GM19099 (cell line): ENCODE data around the gene ZNF726.

Experiments
- POLR2A ChIP-seq: IDR thresholded peaks from 3 replicates; pipeline ENCODE4 v1.6.1; 2011; ENCODE audit warnings: low read depth; ENCODE audit not compliant: insufficient read length; ENCODE audit errors: extremely low read depth

Gene ZNF726

GRCh38 chr19:23916991-23917390 lies 2.3 kb downstream of the ZNF726 start:
- TF ChIP-seq POLR2A = no peak

DNA sequence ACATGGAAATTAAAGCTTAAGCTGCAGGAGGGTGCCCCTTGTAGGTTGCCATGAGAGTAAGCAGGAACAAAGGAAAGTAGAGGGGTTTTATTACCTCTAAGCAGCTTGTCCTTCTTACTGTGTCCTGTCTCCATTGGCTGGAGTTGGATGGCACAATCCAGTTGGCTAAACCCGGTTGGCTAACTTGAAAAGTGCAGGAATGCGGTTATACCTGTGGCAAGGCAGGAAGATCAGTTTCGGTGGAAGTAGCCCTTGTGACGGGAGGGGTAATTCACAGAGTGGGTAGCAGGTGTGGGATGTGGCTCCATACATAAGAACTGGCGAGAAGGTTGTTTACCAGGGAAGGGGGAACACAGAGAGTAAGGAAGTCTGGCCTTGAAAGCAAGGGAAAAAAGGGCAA lies 3.2 kb downstream of the ZNF726 start:
- no peak for TF ChIP-seq POLR2A

DNA sequence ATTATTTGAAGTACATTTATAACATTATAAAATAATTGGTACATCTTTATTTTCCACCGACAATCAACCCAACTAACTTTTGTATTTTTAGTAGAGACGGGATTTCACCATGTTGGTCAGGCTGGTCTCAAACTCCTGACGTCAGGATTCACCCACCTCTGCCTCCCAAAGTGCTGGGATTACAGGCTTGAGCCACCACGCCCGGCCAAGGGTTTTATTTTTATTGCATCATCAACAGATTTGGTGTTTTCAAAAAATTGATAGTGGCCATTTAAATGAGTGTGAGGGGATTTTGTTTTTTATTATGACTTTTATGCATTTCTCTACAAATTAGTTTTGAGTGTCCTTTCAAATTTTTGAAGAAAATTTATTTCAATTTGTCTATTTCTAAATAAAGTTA lies 10.6 kb downstream of the ZNF726 start:
- TF ChIP-seq POLR2A = no peak

- no peak for TF ChIP-seq POLR2A
Observed at GRCh38 chr19:23932878-23933277, 18.2 kb downstream of the ZNF726 start.

DNA sequence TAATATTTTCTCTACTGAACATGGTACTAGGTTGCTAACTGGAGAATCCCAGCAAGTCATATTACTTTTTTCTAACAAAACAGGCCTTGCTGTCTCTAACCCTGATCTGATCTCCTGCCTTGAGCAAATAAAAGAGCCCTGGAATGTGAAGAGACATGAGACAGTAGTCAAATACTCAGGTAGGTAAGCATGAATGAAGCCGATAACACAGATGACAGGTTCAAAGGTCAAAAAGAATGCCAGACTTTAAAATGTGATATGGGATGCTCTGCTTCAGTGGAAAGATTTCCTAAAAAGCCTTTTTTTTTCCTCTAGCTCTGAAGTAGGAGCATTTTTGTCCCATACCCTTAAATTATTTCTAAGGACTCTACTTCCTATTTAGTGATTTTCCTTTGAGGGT lies 28.7 kb downstream of the ZNF726 start:
- TF ChIP-seq POLR2A = no peak

GRCh38 chr19:23946569-23946968 lies 31.9 kb downstream of the ZNF726 start:
- no peak for TF ChIP-seq POLR2A

DNA sequence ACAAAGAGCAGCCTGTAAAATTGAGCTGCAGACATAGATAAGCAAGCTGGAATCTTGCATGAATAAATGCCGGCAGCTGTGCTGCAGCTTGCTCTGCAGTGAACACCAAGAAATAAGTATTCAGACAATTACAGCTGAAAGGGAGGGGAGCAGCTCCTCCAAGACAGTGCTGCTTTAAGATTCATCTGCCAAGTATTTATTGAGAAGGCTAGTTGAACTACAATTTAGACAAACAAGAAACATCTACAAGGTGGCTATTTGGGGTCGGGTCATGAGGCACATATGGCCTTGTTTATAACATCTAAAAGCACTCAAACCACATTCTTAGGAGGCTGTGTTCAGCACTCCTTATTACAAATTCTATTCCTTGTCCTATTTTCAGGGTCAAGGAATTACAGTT lies 34.9 kb downstream of the ZNF726 start:
- no peak for TF ChIP-seq POLR2A

DNA sequence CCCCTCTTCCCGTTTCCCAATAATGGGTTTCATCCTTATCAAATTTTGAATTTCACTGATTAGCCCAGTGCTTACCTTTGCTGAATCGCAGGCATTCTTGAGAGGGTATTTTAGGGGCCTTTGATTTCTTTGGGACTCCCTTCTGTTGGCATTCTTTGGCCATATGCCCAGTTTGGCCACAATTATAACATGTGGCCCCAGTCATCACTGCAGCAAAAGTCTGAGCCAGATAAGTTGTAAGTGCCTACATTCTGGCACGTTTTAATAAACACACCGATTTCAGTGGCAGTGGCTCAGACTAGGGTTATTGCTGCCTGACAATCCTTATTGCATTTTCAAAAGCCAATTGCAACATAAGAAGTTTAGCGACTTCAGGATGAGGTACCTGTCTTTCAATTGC lies 41.4 kb downstream of the ZNF726 start:
- TF ChIP-seq POLR2A = no peak

- no peak for TF ChIP-seq POLR2A
Observed at GRCh38 chr19:23957660-23958281, 43.1 kb downstream of the ZNF726 start.

DNA sequence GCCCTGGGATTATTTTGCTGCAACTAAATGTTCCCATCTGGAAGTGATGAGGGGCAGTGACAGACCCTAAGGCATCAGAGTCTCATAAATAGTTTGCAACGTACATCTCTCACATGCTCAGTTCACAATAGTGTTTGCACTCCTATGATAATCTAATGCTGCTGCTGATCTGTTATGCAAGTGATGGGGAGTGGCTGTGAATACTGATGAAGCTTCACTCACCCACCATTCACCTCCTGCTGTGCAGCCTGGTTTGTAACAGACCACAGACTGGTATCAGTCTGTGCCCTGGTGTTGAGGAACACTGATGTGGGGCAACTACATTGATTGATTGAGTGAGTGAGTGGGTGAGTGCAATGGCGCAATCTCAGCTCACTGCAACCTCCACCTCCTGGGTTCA lies 54.9 kb downstream of the ZNF726 start:
- TF ChIP-seq POLR2A = no peak

DNA sequence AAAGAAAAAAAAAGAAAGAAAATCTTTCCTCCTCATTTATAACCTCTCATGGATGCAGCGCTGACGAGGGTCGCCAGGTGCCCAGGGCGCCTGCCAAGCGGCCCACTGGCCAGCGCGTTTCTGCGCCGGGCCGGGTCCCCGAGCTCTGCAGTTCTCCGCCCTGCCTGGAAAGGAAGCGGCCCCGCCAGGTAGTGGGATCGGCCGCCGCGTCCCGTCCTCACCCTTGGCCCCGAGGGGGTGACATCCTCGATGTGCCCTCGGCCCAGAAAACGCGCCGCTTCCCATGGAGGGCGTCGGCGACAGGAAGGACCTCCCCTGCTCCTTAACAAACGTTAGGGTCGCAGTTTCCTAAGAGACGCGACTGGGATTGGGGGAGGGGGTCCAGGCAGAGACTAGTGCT lies 56.9 kb downstream of the ZNF726 start:
- TF ChIP-seq POLR2A = no peak

DNA sequence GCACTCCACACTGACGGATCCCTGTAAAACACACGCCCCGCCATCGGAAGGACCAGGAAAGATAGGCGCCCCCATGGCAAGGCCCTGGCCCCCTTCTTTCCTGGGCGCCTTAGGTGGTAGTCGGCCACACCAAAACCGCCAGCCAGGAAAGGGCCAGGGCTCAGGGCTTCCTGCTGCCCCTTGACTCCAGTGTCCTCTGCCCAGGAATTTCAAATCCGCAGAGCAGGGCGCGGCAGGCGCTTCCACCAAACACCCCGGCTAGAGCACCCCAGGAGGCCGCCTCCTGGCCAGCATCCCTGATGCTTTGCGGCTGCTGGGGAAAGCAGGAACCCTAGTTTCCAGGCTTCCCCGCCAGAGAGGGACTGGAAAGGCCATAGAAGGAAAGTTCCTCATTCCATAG lies 57.5 kb downstream of the ZNF726 start:
- no peak for TF ChIP-seq POLR2A

DNA sequence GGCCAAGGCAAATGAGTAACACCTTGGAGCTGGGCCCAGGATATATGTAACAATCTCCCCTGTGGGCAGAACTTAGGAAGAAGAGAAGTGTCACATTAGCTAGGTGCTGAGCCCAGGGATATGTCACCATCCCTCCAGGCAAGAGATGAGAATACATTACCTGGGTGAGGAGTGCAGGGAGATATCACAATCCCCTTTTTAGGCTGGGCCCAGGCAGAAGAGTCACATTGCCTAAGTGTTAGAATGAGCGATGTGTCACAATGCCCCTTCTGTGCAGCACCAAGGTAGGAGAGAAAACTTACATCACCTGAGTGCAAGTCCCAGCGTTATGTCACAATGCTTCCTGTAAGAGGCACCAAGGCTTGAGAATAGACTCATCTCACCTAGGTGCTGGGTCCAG lies 60.3 kb downstream of the ZNF726 start:
- TF ChIP-seq POLR2A = no peak

DNA sequence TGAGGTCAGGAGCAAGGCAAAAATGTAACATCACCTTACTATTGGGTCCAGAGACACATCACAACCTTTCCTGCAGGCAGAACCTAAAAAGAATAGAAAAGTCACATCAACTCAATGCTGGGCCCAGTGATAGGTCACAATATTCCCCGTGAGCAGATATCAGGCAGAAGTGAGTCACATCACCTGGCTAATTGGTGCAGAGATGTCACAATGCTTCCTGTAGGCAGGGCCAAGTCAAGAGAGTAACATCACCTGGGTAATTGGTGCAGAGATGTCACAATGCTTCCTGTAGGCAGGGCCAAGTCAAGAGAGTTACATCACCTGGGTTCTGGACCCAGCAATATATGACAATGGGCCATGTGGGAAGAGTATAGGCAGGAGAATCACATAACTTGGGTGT lies 63.4 kb downstream of the ZNF726 start:
- no peak for TF ChIP-seq POLR2A

GRCh38 chr19:23980805-23981204 lies 66.1 kb downstream of the ZNF726 start:
- no peak for TF ChIP-seq POLR2A

DNA sequence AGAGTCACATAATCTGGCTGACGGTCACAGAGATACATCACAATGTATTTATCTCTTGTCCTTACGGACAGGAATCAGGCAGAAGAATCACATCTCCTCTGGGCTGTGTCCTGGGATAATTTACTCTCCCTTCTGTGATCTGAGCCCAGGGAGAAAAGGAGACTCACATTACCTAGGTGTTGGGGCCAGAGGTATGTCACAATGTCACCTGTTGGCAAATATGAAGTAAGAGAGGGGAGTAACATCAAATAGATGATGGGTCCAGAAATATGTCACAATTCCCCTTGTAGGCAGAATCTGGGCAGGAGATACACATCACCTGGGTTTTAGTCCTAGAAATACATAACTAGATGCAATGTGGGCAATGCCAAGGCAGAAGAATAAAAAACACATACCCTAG lies 67.2 kb downstream of the ZNF726 start:
- TF ChIP-seq POLR2A = no peak

- no peak for TF ChIP-seq POLR2A
Observed at GRCh38 chr19:23983406-23983805, 68.7 kb downstream of the ZNF726 start.
